HepG2 (cell line): Measurements from ENCODE around the gene ATP1A1. TPM values are rescaled to one million over a fixed set of nuclear protein-coding genes. Genes with fewer than 3 reads are reported as not detected.
A peak's percentile ranks its signal among the peaks of the same experiment; 100 is the strongest.

Source experiments
- ATRX ChIP-seq: sonication (generic); formaldehyde crosslinking; IDR thresholded peaks from 2 replicates; pipeline ENCODE4 v1.4.0; 2020; ENCODE audit warnings: missing genetic modification reagents, borderline replicate concordance
- BCL6 ChIP-seq: IDR thresholded peaks from 2 replicates; pipeline ENCODE4 v1.6.1; 2016; ENCODE audit warnings: missing genetic modification reagents, missing compliant biosample characterization
- CTCF ChIP-seq: sonication (generic); formaldehyde crosslinking; IDR thresholded peaks from 2 replicates; pipeline ENCODE4 v1.5.0; 2020; ENCODE audit warnings: mild to moderate bottlenecking, missing genetic modification reagents, moderate library complexity
- ESRRA ChIP-seq: sonication (generic); formaldehyde crosslinking; IDR thresholded peaks from 2 replicates; pipeline ENCODE4 v1.5.1; 2020; ENCODE audit warnings: mild to moderate bottlenecking, low read depth, missing genetic modification reagents
- GATAD2A ChIP-seq: IDR thresholded peaks from 2 replicates; pipeline ENCODE4 v1.6.1; 2016
- GMEB2 ChIP-seq: IDR thresholded peaks from 2 replicates; pipeline ENCODE4 v1.6.1; 2016; ENCODE audit warnings: missing biosample characterization, missing genetic modification reagents, low read depth
- KLF6 ChIP-seq: IDR thresholded peaks from 2 replicates; pipeline ENCODE4 v1.8.0; 2016; ENCODE audit warnings: missing biosample characterization, missing genetic modification reagents
- MYC ChIP-seq: sonication (generic); formaldehyde crosslinking; IDR thresholded peaks from 2 replicates; pipeline ENCODE4 v1.9.0; 2021; ENCODE audit warnings: missing genetic modification reagents, borderline replicate concordance
- MYNN ChIP-seq: sonication (generic); formaldehyde crosslinking; IDR thresholded peaks from 2 replicates; pipeline ENCODE4 v1.4.0; 2020; ENCODE audit warnings: mild to moderate bottlenecking, low read depth, missing genetic modification reagents
- NFIC ChIP-seq: IDR thresholded peaks from 2 replicates; pipeline ENCODE4 v1.6.1; 2012; ENCODE audit warnings: mild to moderate bottlenecking, low read length, inconsistent platforms
- NFYC ChIP-seq: IDR thresholded peaks from 2 replicates; pipeline ENCODE4 v1.6.1; 2016; ENCODE audit warnings: missing genetic modification reagents, missing compliant biosample characterization
- NR2F6 ChIP-seq, 2 experiments: IDR thresholded peaks; 2 replicates each; pipeline ENCODE4 v1.6.1; 2016; ENCODE audit warnings: antibody characterized with exemption in 1 of 2, mild to moderate bottlenecking in 1 of 2
- PRMT3 ChIP-seq: sonication (generic); formaldehyde crosslinking; IDR thresholded peaks from 2 replicates; pipeline ENCODE4 v1.8.1; 2022; ENCODE audit warnings: low read depth, mild to moderate bottlenecking, moderate library complexity, missing genetic modification reagents, borderline replicate concordance
- SMYD3 ChIP-seq: sonication (generic); formaldehyde crosslinking; IDR thresholded peaks from 2 replicates; pipeline ENCODE4 v1.8.1; 2023; ENCODE audit warnings: mild to moderate bottlenecking, missing genetic modification reagents
- SOX13 ChIP-seq, 3 experiments: fragments of 450-650 bp in 1 of 3; sonication (generic) in 1 of 3; formaldehyde crosslinking in 1 of 3; IDR thresholded peaks in 2 of 3; conservative IDR thresholded peaks in 1 of 3; 2 replicates each; pipeline versions ENCODE4 v1.5.0 to v1.6.1; 2016 to 2020; ENCODE audit warnings: antibody characterized with exemption in 1 of 3, mild to moderate bottlenecking in 1 of 3, missing compliant biosample characterization in 1 of 3, missing genetic modification reagents in 1 of 3, moderate library complexity in 1 of 3
- THRA ChIP-seq: sonication (generic); formaldehyde crosslinking; IDR thresholded peaks from 2 replicates; pipeline ENCODE4 v1.4.0; 2020; ENCODE audit warnings: missing genetic modification reagents, borderline replicate concordance
- U2AF1 ChIP-seq: fragments of 200-400 bp; formaldehyde crosslinking; optimal IDR thresholded peaks from 2 replicates; pipeline ENCODE3; 2017; ENCODE audit warnings: mild to moderate bottlenecking, low read depth, low read length
- ZBTB1 ChIP-seq: sonication (generic); formaldehyde crosslinking; IDR thresholded peaks from 2 replicates; pipeline ENCODE4 v1.4.0; 2020; ENCODE audit warnings: missing genetic modification reagents, borderline replicate concordance
- ZMYM2 ChIP-seq: sonication (generic); formaldehyde crosslinking; IDR thresholded peaks from 2 replicates; pipeline ENCODE4 v1.8.0; 2022; ENCODE audit warnings: mild to moderate bottlenecking, missing genetic modification reagents
- ZNF260 ChIP-seq: sonication (generic); formaldehyde crosslinking; IDR thresholded peaks from 2 replicates; pipeline ENCODE4 v1.4.0; 2020; ENCODE audit warnings: missing genetic modification reagents, low read depth, mild to moderate bottlenecking, borderline replicate concordance
- ZNF441 ChIP-seq: sonication (generic); formaldehyde crosslinking; IDR thresholded peaks from 2 replicates; pipeline ENCODE4 v1.7.0; 2021; ENCODE audit warnings: missing genetic modification reagents, borderline replicate concordance
- ZNF512 ChIP-seq: sonication (generic); formaldehyde crosslinking; IDR thresholded peaks from 2 replicates; pipeline ENCODE4 v1.4.0; 2020; ENCODE audit warnings: mild to moderate bottlenecking, missing genetic modification reagents
- ZNF780A ChIP-seq: sonication (generic); formaldehyde crosslinking; IDR thresholded peaks from 2 replicates; pipeline ENCODE4 v1.8.0; 2022; ENCODE audit warnings: mild to moderate bottlenecking, missing genetic modification reagents, moderate library complexity
- polyA plus RNA-seq, 8 experiments: library from polyadenylated mRNA; depleted of rRNA in 3 of 8; stranded (reverse) in 7 of 8; unstranded in 1 of 8; fragments of >200 nt; fragmentation: Illumina TruSeq in 4 of 8; extraction: Trizol in 4 of 8; gene quantifications; 2 replicates each; pipeline versions ENCODE4 v1.2.1 to v1.2.3, GENCODE V29; 2011 to 2016; ENCODE audit warnings: low read depth in 4 of 8, missing spikeins in 1 of 8, mixed read lengths in 1 of 8; ENCODE audit not compliant: insufficient read depth in 1 of 8
- total RNA-seq, 5 experiments: library from RNA; depleted of rRNA; stranded (reverse); fragments of >200 nt; fragmentation: Illumina TruSeq; extraction: Trizol; gene quantifications; 2 replicates each; pipeline ENCODE4 v1.2.3, GENCODE V29; 2016; ENCODE audit warnings: low read depth in 1 of 5

ATP1A1 gene
- total and polyA plus RNA-seq, 2 of the 13 experiments (the other 11 are each of a cell fraction or from before 2014, with no cell fraction given): 280 to 705 TPM

- TF ChIP-seq PRMT3 (CRISPR knock-in tag) (no peak), SMYD3 (CRISPR knock-in tag) (no peak), U2AF1 (no peak), GATAD2A (peak; percentile 71), CTCF (CRISPR knock-in tag) (peak; percentile 30), GMEB2 (CRISPR knock-in tag) (no peak), ZNF512 (CRISPR knock-in tag) (no peak), ZNF441 (CRISPR knock-in tag) (no peak), THRA (CRISPR knock-in tag) (peak; percentile 50; the same call in 1 of the 2 replicates), MYNN (CRISPR knock-in tag) (no peak), ATRX (no peak), SOX13 (IDR thresholded peaks at IDR 0.05) (no peak), SOX13 (CRISPR knock-in tag; conservative IDR thresholded peaks at IDR 0.05 in 1 of 2, IDR thresholded peaks at IDR 0.05 in 1 of 2) (peak in 1 of 2 experiments; percentile 64; a peak in 2 of 4 replicates), NR2F6 (IDR thresholded peaks at IDR 0.05) (0 out of 2 replicates have a peak, but pooled peaks have one; percentile 21), NR2F6 (CRISPR knock-in tag; IDR thresholded peaks at IDR 0.05) (no peak), NFIC (no peak), ESRRA (CRISPR knock-in tag) (no peak; the same call in 1 of the 2 replicates), ZNF260 (CRISPR knock-in tag) (no peak), ZNF780A (CRISPR knock-in tag) (no peak), KLF6 (CRISPR knock-in tag) (no peak), ZBTB1 (CRISPR knock-in tag) (no peak), MYC (CRISPR knock-in tag) (no peak), BCL6 (peak; percentile 74), NFYC (no peak), ZMYM2 (CRISPR knock-in tag) (no peak)
Observed at GRCh38 chr1:116415699-116416533, 42.9 kb downstream of the ATP1A1 start (continued).
